HEK293T (cell line): ENCODE data around the gene COL6A3.

ENCODE experiments used
- CTCF ChIA-PET: fragments of 350-600 bp; formaldehyde crosslinking; extraction: SDS; loops from one replicate; lab custom pipeline; 2021; ENCODE audit warnings: antibody characterized with exemption, inconsistent platforms; lab: Yijun Ruan, JAX
- POLR2A ChIA-PET: fragments of 350-600 bp; formaldehyde crosslinking; extraction: SDS; loops from one replicate; lab custom pipeline; 2020; ENCODE audit warnings: antibody characterized with exemption, inconsistent platforms; lab: Yijun Ruan, JAX
- DNase-seq: peaks from one replicate; pipeline ENCODE4 v3.0.0; 2012; ENCODE audit warnings: mixed read lengths; ENCODE audit errors: extremely low spot score
- ARNT ChIP-seq: fragments of 450-650 bp; IDR thresholded peaks from 2 replicates; pipeline ENCODE4 v1.6.1; 2017; ENCODE audit warnings: mild to moderate bottlenecking
- BHLHE40 ChIP-seq: fragments of 450-650 bp; IDR thresholded peaks from 2 replicates; pipeline ENCODE4 v1.6.1; 2016; ENCODE audit warnings: mild to moderate bottlenecking, moderate library complexity, borderline replicate concordance
- CTBP1 ChIP-seq: fragments of 450-650 bp; IDR thresholded peaks from 2 replicates; pipeline ENCODE4 v1.6.1; 2016; ENCODE audit warnings: borderline replicate concordance
- ELF4 ChIP-seq: fragments of 450-650 bp; IDR thresholded peaks from 2 replicates; pipeline ENCODE4 v1.6.1; 2017; ENCODE audit warnings: antibody characterized with exemption
- FOXA1 ChIP-seq: fragments of 450-650 bp; IDR thresholded peaks from 2 replicates; pipeline ENCODE4 v1.6.1; 2016; ENCODE audit warnings: mild to moderate bottlenecking
- FOXK2 ChIP-seq: fragments of 450-650 bp; IDR thresholded peaks from 2 replicates; pipeline ENCODE4 v1.6.1; 2016; ENCODE audit warnings: mild to moderate bottlenecking
- FOXM1 ChIP-seq: fragments of 450-650 bp; IDR thresholded peaks from 2 replicates; pipeline ENCODE4 v1.6.1; 2017; ENCODE audit warnings: mild to moderate bottlenecking, borderline replicate concordance
- HDGF ChIP-seq: fragments of 450-650 bp; IDR thresholded peaks from 2 replicates; pipeline ENCODE4 v1.6.1; 2017; ENCODE audit warnings: antibody characterized with exemption, borderline replicate concordance
- L3MBTL2 ChIP-seq: fragments of 450-650 bp; conservative IDR thresholded peaks from 2 replicates; pipeline ENCODE4 v1.6.1; 2016; ENCODE audit warnings: mild to moderate bottlenecking
- LEF1 ChIP-seq: fragments of 450-650 bp; IDR thresholded peaks from 2 replicates; pipeline ENCODE4 v1.6.1; 2017; ENCODE audit warnings: mild to moderate bottlenecking, borderline replicate concordance
- NFRKB ChIP-seq: fragments of 450-650 bp; IDR thresholded peaks from 2 replicates; pipeline ENCODE4 v1.6.1; 2016; ENCODE audit warnings: mild to moderate bottlenecking, moderate library complexity
- SP1 ChIP-seq: fragments of 450-650 bp; IDR thresholded peaks from 2 replicates; pipeline ENCODE4 v1.6.1; 2017
- SUZ12 ChIP-seq: fragments of 450-650 bp; IDR thresholded peaks from 2 replicates; pipeline ENCODE4 v1.6.1; 2016; ENCODE audit warnings: mild to moderate bottlenecking
- TARDBP ChIP-seq: fragments of 450-650 bp; IDR thresholded peaks from 2 replicates; pipeline ENCODE4 v1.6.1; 2016
- ZNF384 ChIP-seq: fragments of 450-650 bp; IDR thresholded peaks from 2 replicates; pipeline ENCODE4 v1.6.1; 2016
- TF ChIP-seq, protein P1 (sequence below): fragments of 450-650 bp; IDR thresholded peaks from 2 replicates; pipeline ENCODE4 v1.6.1; 2016

Gene COL6A3

DNA sequence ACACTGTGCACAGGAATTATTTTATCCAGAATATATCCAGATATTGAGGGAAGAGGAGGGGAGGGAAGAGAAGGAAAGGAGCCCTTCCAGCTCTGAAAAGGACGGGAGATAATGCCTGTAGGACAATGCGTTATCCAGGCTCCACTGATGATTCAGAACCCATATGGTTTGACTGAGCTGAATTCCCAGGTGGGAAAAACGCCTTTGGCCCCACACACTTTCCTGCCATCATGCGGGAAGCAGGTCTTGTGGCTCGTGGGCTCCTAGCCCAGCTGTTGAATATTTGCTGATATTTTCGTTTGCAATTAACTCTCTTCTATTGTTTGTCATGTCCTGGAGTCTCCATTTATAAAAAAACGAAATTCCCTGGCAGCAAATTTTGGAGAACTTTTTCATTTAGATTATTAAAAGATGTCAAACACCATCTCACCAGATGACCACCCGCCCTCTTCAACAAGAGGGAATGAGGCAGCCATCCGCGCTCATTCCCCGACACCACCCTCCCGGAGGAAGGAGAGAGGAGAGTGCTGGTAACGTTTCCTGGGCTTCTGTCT lies 8.9 kb downstream of the COL6A3 start:
- DNase-seq = no peak
- ChIA-PET CTCF (no interaction called here), POLR2A (no interaction called here)
- TF ChIP-seq LEF1 (no peak), FOXA1 (no peak), FOXM1 (no peak), TARDBP (no peak), SP1 (no peak), SUZ12 (no peak)
- TF ChIP-seq, protein P1, sequence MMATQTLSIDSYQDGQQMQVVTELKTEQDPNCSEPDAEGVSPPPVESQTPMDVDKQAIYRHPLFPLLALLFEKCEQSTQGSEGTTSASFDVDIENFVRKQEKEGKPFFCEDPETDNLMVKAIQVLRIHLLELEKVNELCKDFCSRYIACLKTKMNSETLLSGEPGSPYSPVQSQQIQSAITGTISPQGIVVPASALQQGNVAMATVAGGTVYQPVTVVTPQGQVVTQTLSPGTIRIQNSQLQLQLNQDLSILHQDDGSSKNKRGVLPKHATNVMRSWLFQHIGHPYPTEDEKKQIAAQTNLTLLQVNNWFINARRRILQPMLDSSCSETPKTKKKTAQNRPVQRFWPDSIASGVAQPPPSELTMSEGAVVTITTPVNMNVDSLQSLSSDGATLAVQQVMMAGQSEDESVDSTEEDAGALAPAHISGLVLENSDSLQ = no peak

- TF ChIP-seq ELF4 = no peak
- no peak for TF ChIP-seq BHLHE40
- no peak for TF ChIP-seq FOXK2
- no peak for TF ChIP-seq L3MBTL2
- no peak for TF ChIP-seq NFRKB
- TF ChIP-seq HDGF = no peak
- TF ChIP-seq CTBP1 = no peak
- no peak for TF ChIP-seq FOXA1
- DNase-seq = no peak
- CTCF ChIA-PET = no interaction called here
Measured at GRCh38 chr2:237404413-237404812, 9.6 kb downstream of the COL6A3 start.

GRCh38 chr2:237403024-237403882 lies 10.7 kb downstream of the COL6A3 start:
- DNase-seq = no peak
- ChIA-PET POLR2A (no interaction called here), CTCF (interaction anchor here (0.6 kb wide), 1 partner anchor 104 kb away, joined by 4 read pairs; no protein-coding TSS in a partner anchor)

More at GRCh38 chr2:237404413-237404812, 9.6 kb downstream of the COL6A3 start:
- POLR2A ChIA-PET = no interaction called here

GRCh38 chr2:237400199-237400598 lies 13.8 kb downstream of the COL6A3 start:
- POLR2A ChIA-PET = no interaction called here
- TF ChIP-seq BHLHE40 (no peak), FOXM1 (no peak), CTBP1 (no peak), SP1 (no peak), NFRKB (no peak), ELF4 (no peak), TARDBP (no peak), ARNT (no peak), L3MBTL2 (no peak), FOXK2 (no peak), ZNF384 (no peak), FOXA1 (no peak), SUZ12 (no peak), HDGF (no peak), LEF1 (no peak)
- TF ChIP-seq, protein P1 = no peak
- CTCF ChIA-PET = interaction anchor here (1.7 kb wide), 1 partner anchor 21 kb away, joined by 4 read pairs; no protein-coding TSS in a partner anchor
- DNase-seq = no peak

More at GRCh38 chr2:237403024-237403882, 10.7 kb downstream of the COL6A3 start:
- TF ChIP-seq ZNF384 (no peak), SUZ12 (no peak), ELF4 (no peak), NFRKB (no peak)

- POLR2A ChIA-PET = no interaction called here
- CTCF ChIA-PET = no interaction called here
- TF ChIP-seq SUZ12 = no peak
- TF ChIP-seq FOXM1 = no peak
- no peak for TF ChIP-seq FOXK2
- no peak for TF ChIP-seq HDGF
- no peak for TF ChIP-seq TARDBP
- TF ChIP-seq CTBP1 = no peak
- no peak for TF ChIP-seq L3MBTL2
- TF ChIP-seq ELF4 = no peak
- no peak for TF ChIP-seq FOXA1
- no peak for TF ChIP-seq ARNT
- no peak for TF ChIP-seq SP1
- no peak for TF ChIP-seq ZNF384
- TF ChIP-seq NFRKB = no peak
- no peak for TF ChIP-seq BHLHE40
- TF ChIP-seq, protein P1 = no peak
- TF ChIP-seq LEF1 = no peak
- no peak for DNase-seq
Measured at GRCh38 chr2:237397072-237397471, 16.9 kb downstream of the COL6A3 start.

DNA sequence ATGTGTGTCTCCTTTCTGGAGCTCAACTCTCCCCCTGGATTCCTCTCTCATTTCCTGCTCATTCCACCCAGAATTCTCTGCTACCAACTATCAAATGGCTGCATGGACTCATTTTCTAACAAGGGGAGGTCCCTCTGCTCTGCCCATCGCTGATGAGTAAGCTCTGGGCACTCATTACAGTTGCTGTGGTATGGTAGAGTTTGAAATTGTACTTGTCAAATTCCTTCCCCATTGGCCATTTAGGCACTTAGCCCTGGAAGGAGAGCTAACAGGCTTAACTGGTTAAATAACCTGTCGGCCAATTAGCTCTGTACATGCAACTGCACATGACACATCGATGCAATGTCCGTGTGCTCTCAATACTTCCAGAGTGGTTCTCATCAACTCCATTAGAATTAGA lies 20.4 kb downstream of the COL6A3 start:
- DNase-seq = no peak
- ChIA-PET CTCF (interaction anchor here (0.7 kb wide), 1 partner anchor 1072 kb away, joined by 3 read pairs; no protein-coding TSS in a partner anchor), POLR2A (no interaction called here)
- TF ChIP-seq, protein P1 = no peak
- no peak for TF ChIP-seq SP1
- no peak for TF ChIP-seq ZNF384
- no peak for TF ChIP-seq SUZ12
- TF ChIP-seq ELF4 = no peak
